Osteoblast (primary cell): ENCODE data around the gene SLC17A7. TPM values are rescaled to one million over a fixed set of nuclear protein-coding genes. Genes with fewer than 3 reads are reported as not detected.

Source experiments
- DNase-seq: peaks from one replicate; pipeline ENCODE4 v3.0.0; 2011; ENCODE audit warnings: low spot score, mixed read lengths; ENCODE audit not compliant: insufficient read length; ENCODE audit errors: missing footprints
- H2AFZ ChIP-seq: 2 replicates; pipeline ENCODE4 v1.6.0; 2011; ENCODE audit warnings: mild to moderate bottlenecking, low read length
- H3K27ac ChIP-seq: 2 replicates; pipeline ENCODE4 v1.5.1; 2011; ENCODE audit warnings: mild to moderate bottlenecking, low read depth, low read length, moderate library complexity
- H3K27me3 ChIP-seq: 2 replicates; pipeline ENCODE4 v1.6.0; 2012; ENCODE audit warnings: mild to moderate bottlenecking, control low read depth, inconsistent platforms, low read length, moderate library complexity; ENCODE audit not compliant: insufficient read depth
- H3K36me3 ChIP-seq: 2 replicates; pipeline ENCODE4 v1.5.1; 2011; ENCODE audit warnings: mild to moderate bottlenecking, low read length, control low read depth, moderate library complexity; ENCODE audit not compliant: insufficient read depth
- H3K4me1 ChIP-seq: 2 replicates; pipeline ENCODE4 v1.5.1; 2011; ENCODE audit warnings: mild to moderate bottlenecking, low read length, control low read depth, moderate library complexity; ENCODE audit not compliant: insufficient read depth
- H3K4me2 ChIP-seq: 2 replicates; pipeline ENCODE4 v1.6.0; 2011; ENCODE audit warnings: mild to moderate bottlenecking, low read length; ENCODE audit not compliant: insufficient read depth
- H3K4me3 ChIP-seq: fragments of 200-600 bp; sonication (generic); 3 replicates; pipeline ENCODE4 v1.5.1; 2012; ENCODE audit warnings: mild to moderate bottlenecking, low read length, inconsistent platforms; ENCODE audit not compliant: insufficient read depth
- H3K79me2 ChIP-seq: 2 replicates; pipeline ENCODE4 v1.6.0; 2012; ENCODE audit warnings: mild to moderate bottlenecking, low read length, control low read depth, inconsistent platforms; ENCODE audit not compliant: insufficient read depth
- H3K9me3 ChIP-seq: 2 replicates; pipeline ENCODE4 v1.5.1; 2011; ENCODE audit warnings: low read depth, low read length, control low read depth
- H4K20me1 ChIP-seq: 2 replicates; pipeline ENCODE4 v1.6.0; 2012; ENCODE audit warnings: mild to moderate bottlenecking, low read length, control low read depth; ENCODE audit not compliant: insufficient read depth
- total RNA-seq: library from RNA; depleted of rRNA; stranded (reverse); fragments of >200 nt; gene quantifications from 2 replicates; pipeline ENCODE4 v1.2.3, GENCODE V29; 2012
- TF ChIP-seq, protein P1 (sequence below): IDR thresholded peaks from 2 replicates; pipeline ENCODE4 v1.5.1; 2011; ENCODE audit warnings: mild to moderate bottlenecking, low read depth, low read length, moderate library complexity; ENCODE audit errors: extremely low read depth

SLC17A7 gene
- total RNA-seq, 1 donor, result under 0.01 TPM

DNA sequence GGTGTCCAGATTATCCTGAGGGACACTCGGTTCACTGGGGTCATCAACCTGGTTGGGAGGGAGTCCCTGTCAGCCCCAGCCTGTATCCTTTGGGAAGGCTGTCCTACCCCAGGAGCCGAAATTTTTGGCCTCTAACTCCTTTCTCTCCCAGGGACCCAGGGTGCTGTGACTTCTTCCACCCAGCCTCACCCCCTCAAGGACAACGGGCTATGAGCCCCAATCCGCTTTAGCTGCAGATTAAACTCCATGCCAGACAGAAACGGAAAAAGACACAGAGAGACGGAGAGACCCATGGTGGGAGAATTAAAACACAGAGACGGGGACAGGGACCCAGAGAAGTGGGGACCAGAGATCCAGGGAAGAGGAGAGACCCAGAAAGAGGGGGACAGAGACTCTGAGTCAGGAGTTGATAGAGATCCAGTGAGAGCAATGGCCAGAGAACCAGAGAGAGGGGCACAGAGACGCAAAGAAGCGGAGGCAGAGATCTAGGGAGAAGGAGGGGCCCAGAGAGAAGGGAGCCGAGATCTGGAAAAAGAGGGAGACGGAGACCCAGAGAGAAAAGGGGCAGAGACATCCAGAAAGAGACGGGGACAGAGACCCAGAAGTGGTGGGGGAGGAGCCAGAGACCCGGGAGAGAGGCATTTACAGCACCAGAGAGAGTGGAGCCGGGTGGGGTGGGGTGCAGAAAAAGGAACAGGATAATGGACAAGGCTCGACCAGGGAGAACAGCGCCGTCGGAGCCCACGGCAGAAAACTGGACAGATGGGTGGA is 703 bp downstream of the SLC17A7 start:
- Histone ChIP-seq H3K79me2 (no peaks in the 10 kb centered on the region), H3K27me3 (peaks cover 63% of the 10 kb centered on the region), H3K4me2 (no peak overlapping the region)

GRCh38 chr19:49439836-49440235 is 1.5 kb downstream of the SLC17A7 start:
- TF ChIP-seq, protein P1, sequence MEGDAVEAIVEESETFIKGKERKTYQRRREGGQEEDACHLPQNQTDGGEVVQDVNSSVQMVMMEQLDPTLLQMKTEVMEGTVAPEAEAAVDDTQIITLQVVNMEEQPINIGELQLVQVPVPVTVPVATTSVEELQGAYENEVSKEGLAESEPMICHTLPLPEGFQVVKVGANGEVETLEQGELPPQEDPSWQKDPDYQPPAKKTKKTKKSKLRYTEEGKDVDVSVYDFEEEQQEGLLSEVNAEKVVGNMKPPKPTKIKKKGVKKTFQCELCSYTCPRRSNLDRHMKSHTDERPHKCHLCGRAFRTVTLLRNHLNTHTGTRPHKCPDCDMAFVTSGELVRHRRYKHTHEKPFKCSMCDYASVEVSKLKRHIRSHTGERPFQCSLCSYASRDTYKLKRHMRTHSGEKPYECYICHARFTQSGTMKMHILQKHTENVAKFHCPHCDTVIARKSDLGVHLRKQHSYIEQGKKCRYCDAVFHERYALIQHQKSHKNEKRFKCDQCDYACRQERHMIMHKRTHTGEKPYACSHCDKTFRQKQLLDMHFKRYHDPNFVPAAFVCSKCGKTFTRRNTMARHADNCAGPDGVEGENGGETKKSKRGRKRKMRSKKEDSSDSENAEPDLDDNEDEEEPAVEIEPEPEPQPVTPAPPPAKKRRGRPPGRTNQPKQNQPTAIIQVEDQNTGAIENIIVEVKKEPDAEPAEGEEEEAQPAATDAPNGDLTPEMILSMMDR, result no peak
- no peak overlapping the region for H3K4me2 ChIP-seq
- no peaks in the 10 kb centered on the region for H3K79me2 ChIP-seq
- H3K9me3 ChIP-seq, result no peaks in the 10 kb centered on the region
- H3K4me1 ChIP-seq, result peaks cover 10% of the 10 kb centered on the region
- peak; percentile 83 for DNase-seq
- H3K36me3 ChIP-seq, result no peaks in the 10 kb centered on the region
- no peak overlapping the region for H3K27ac ChIP-seq
- H3K4me3 ChIP-seq, result no peak overlapping the region
- no peak overlapping the region for H2AFZ ChIP-seq
- H3K27me3 ChIP-seq, result peaks cover 63% of the 10 kb centered on the region
- H4K20me1 ChIP-seq, result no peaks in the 10 kb centered on the region

More for the DNA sequence above, 703 bp downstream of the SLC17A7 start:
- peak; percentile 88 for DNase-seq
- no peak overlapping the region for H3K27ac ChIP-seq
- no peaks in the 10 kb centered on the region for H3K36me3 ChIP-seq
- TF ChIP-seq, protein P1, result no peak
- no peak overlapping the region for H2AFZ ChIP-seq
- peaks cover 10% of the 10 kb centered on the region for H3K4me1 ChIP-seq
- H3K4me3 ChIP-seq, result no peak overlapping the region
- H4K20me1 ChIP-seq, result no peaks in the 10 kb centered on the region
- no peaks in the 10 kb centered on the region for H3K9me3 ChIP-seq

DNA sequence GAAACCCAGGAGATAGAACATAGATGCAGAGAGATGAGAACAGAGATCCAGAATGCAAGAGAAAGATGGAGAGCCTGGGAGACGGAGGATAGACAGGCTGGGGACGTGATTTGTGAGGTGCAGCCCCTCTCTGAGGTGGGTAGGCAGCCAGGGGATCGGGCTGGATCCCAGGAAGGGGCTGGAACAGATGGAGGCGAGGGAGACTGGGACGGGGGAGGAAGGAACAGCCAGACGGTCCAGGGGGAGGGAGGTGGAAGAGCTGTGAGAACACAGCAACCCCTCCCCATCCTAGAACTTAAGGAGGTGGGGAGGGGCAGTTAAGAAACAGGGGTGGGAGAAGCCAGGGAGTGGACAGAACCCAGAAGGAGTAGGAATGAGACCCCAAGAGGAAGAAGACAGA is 3.1 kb downstream of the SLC17A7 start:
- H2AFZ ChIP-seq, result no peak overlapping the region
- TF ChIP-seq, protein P1, result no peak
- no peaks in the 10 kb centered on the region for H3K9me3 ChIP-seq
- DNase-seq, result no peak
- no peak overlapping the region for H3K4me3 ChIP-seq
- H3K79me2 ChIP-seq, result no peaks in the 10 kb centered on the region
- H3K27ac ChIP-seq, result no peak overlapping the region
- H4K20me1 ChIP-seq, result no peaks in the 10 kb centered on the region
- no peak overlapping the region for H3K4me2 ChIP-seq
- peaks cover 66% of the 10 kb centered on the region for H3K27me3 ChIP-seq
- no peaks in the 10 kb centered on the region for H3K36me3 ChIP-seq
- H3K4me1 ChIP-seq, result peaks cover 10% of the 10 kb centered on the region

- no peaks in the 10 kb centered on the region for H3K9me3 ChIP-seq
- H2AFZ ChIP-seq, result no peak overlapping the region
- no peak overlapping the region for H3K27ac ChIP-seq
- no peaks in the 10 kb centered on the region for H4K20me1 ChIP-seq
- TF ChIP-seq, protein P1, result no peak
- no peaks in the 10 kb centered on the region for H3K79me2 ChIP-seq
- H3K4me3 ChIP-seq, result no peak overlapping the region
- peaks cover 8% of the 10 kb centered on the region for H3K4me1 ChIP-seq
- H3K27me3 ChIP-seq, result peaks cover 74% of the 10 kb centered on the region
- H3K4me2 ChIP-seq, result no peak overlapping the region
- no peaks in the 10 kb centered on the region for H3K36me3 ChIP-seq
- peak; percentile 83 for DNase-seq
These were observed 4.1 kb downstream of the SLC17A7 start for GRCh38 chr19:49437231-49437630.
